H1 (cell line): Measurements from ENCODE around the gene MPIG6B. TPM values are rescaled to one million over a fixed set of nuclear protein-coding genes. Genes with fewer than 3 reads are reported as not detected.

Experiments used
- CTCF ChIA-PET: fragments of 300-600 bp; sonication (Branson Sonifier 250); formaldehyde crosslinking; loops from one replicate; lab custom pipeline; 2021; ENCODE audit not compliant: partially characterized antibody; lab: Charles Lee
- POLR2A ChIA-PET: fragments of 300-600 bp; sonication (Branson Sonifier 250); formaldehyde crosslinking; loops from one replicate; lab custom pipeline; 2021; ENCODE audit warnings: inconsistent platforms; ENCODE audit not compliant: partially characterized antibody; lab: Charles Lee
- DNase-seq, 2 experiments: peaks; one replicate each; pipeline versions ENCODE4 v3.0.0 to v3.0.0-alpha.2; 2010 to 2022; ENCODE audit warnings: low spot score in 2 of 2, low read depth in 1 of 2, mixed read lengths in 1 of 2
- FAIRE-seq: peaks from 2 replicates; lab custom pipeline; 2011; peaks lifted over from hg19 to GRCh38; lab: Jason Lieb, UNC
- H2AFZ ChIP-seq: 2 replicates; pipeline ENCODE4 v1.8.1; 2012; ENCODE audit warnings: low read length, inconsistent platforms
- H2AK5ac ChIP-seq: 2 replicates; pipeline ENCODE4 v1.6.1; 2013; ENCODE audit warnings: low read depth, low read length
- H2BK120ac ChIP-seq: replicated peaks from 2 replicates; pipeline ENCODE3; 2013; ENCODE audit warnings: low read depth, low read length, inconsistent platforms
- H2BK12ac ChIP-seq: 2 replicates; pipeline ENCODE4 v1.6.1; 2013; ENCODE audit warnings: low read depth, low read length
- H2BK15ac ChIP-seq: 2 replicates; pipeline ENCODE4 v1.6.1; 2013; ENCODE audit warnings: low read length
- H2BK20ac ChIP-seq: 2 replicates; pipeline ENCODE4 v1.6.1; 2013; ENCODE audit warnings: low read length
- H2BK5ac ChIP-seq: 2 replicates; pipeline ENCODE4 v1.6.1; 2013; ENCODE audit warnings: low read depth, low read length
- H3K14ac ChIP-seq: 2 replicates; pipeline ENCODE4 v1.6.1; 2013; ENCODE audit warnings: inconsistent platforms; ENCODE audit not compliant: insufficient read length
- H3K18ac ChIP-seq: 2 replicates; pipeline ENCODE4 v1.6.1; 2013; ENCODE audit warnings: low read length; ENCODE audit errors: extremely low read depth
- H3K23ac ChIP-seq: 2 replicates; pipeline ENCODE4 v1.6.1; 2013; ENCODE audit warnings: inconsistent platforms; ENCODE audit not compliant: insufficient read length
- H3K23me2 ChIP-seq: 2 replicates; pipeline ENCODE4 v1.6.1; 2013; ENCODE audit warnings: low read depth, low read length
- H3K27ac ChIP-seq: 2 replicates; pipeline ENCODE4 v1.6.1; 2011; ENCODE audit warnings: low read depth, low read length, inconsistent platforms
- H3K27me3 ChIP-seq, 4 experiments: replicated peaks in 1 of 4; 1 replicate in 1 of 4; 2 replicates in 3 of 4; pipeline versions ENCODE4 v1.6.1 to v1.8.1; 2011 to 2013; ENCODE audit warnings: low read length in 3 of 4, mild to moderate bottlenecking in 3 of 4, inconsistent platforms in 2 of 4, mixed read lengths in 2 of 4, moderate library complexity in 1 of 4; ENCODE audit not compliant: control insufficient read depth in 3 of 4, insufficient read depth in 3 of 4; ENCODE audit errors: extremely low read depth in 1 of 4
- H3K36me3 ChIP-seq, 4 experiments: 2 replicates each; pipeline versions ENCODE4 v1.6.1 to v1.8.1; 2011 to 2013; ENCODE audit warnings: mild to moderate bottlenecking in 4 of 4, low read length in 3 of 4, moderate library complexity in 2 of 4, control low read depth in 1 of 4, inconsistent platforms in 1 of 4; ENCODE audit not compliant: insufficient read depth in 4 of 4, control insufficient read depth in 2 of 4
- H3K4ac ChIP-seq: replicated peaks from 2 replicates; pipeline ENCODE3; 2013; ENCODE audit warnings: low read length, low read depth, mixed read lengths, inconsistent platforms; ENCODE audit not compliant: insufficient read length
- H3K4me1 ChIP-seq, 4 experiments: replicated peaks in 1 of 4; 1 replicate in 1 of 4; 2 replicates in 3 of 4; pipeline versions ENCODE4 v1.6.1 to v1.8.1; 2011 to 2013; ENCODE audit warnings: low read length in 3 of 4, inconsistent platforms in 2 of 4, mixed read lengths in 1 of 4; ENCODE audit not compliant: insufficient read depth in 4 of 4, control insufficient read depth in 3 of 4
- H3K4me2 ChIP-seq, 2 experiments: 2 replicates each; pipeline versions ENCODE4 v1.6.1 to v1.8.1; 2011 to 2013; ENCODE audit warnings: low read depth in 2 of 2, low read length in 2 of 2, control low read depth in 1 of 2, inconsistent platforms in 1 of 2, mild to moderate bottlenecking in 1 of 2; ENCODE audit not compliant: insufficient read depth in 1 of 2
- H3K4me3 ChIP-seq, 4 experiments: fragments of 200-600, 300-600 bp in 1 of 4; sonication (generic), shearing (Covaris generic), sonication (Bioruptor Twin) in 1 of 4; 2 replicates each; pipeline versions ENCODE4 v1.5.1 to v1.8.1; 2011 to 2016; ENCODE audit warnings: low read length in 4 of 4, low read depth in 3 of 4, control low read depth in 2 of 4, inconsistent platforms in 2 of 4, mild to moderate bottlenecking in 2 of 4, mixed read lengths in 1 of 4, moderate library complexity in 1 of 4; ENCODE audit not compliant: insufficient read depth in 2 of 4; ENCODE audit errors: extremely low read depth in 1 of 4
- H3K56ac ChIP-seq: replicated peaks from 2 replicates; pipeline ENCODE3; 2013; ENCODE audit warnings: low read depth, mild to moderate bottlenecking, mixed read lengths, low read length, inconsistent platforms; ENCODE audit not compliant: insufficient read length
- H3K79me1 ChIP-seq: 2 replicates; pipeline ENCODE4 v1.6.1; 2013; ENCODE audit warnings: low read depth, low read length, control low read depth
- H3K79me2 ChIP-seq, 2 experiments: 2 replicates each; pipeline versions ENCODE4 v1.6.1 to v1.8.1; 2012 to 2013; ENCODE audit warnings: low read length in 2 of 2, mild to moderate bottlenecking in 2 of 2, inconsistent platforms in 1 of 2; ENCODE audit not compliant: insufficient read depth in 2 of 2, control insufficient read depth in 1 of 2
- H3K9ac ChIP-seq, 4 experiments: replicated peaks in 1 of 4; 1 replicate in 1 of 4; 2 replicates in 3 of 4; pipeline versions ENCODE4 v1.6.1 to v1.8.1; 2011 to 2013; ENCODE audit warnings: low read depth in 3 of 4, low read length in 3 of 4, control low read depth in 2 of 4, mild to moderate bottlenecking in 2 of 4, moderate library complexity in 2 of 4, inconsistent platforms in 1 of 4; ENCODE audit errors: extremely low read depth in 1 of 4
- H3K9me3 ChIP-seq, 2 experiments: 2 replicates each; pipeline versions ENCODE4 v1.6.1 to v1.8.1; 2012 to 2013; ENCODE audit warnings: mild to moderate bottlenecking in 2 of 2, moderate library complexity in 2 of 2, control low read depth in 1 of 2, inconsistent platforms in 1 of 2, low read depth in 1 of 2, low read length in 1 of 2, mixed read lengths in 1 of 2; ENCODE audit not compliant: insufficient read depth in 2 of 2
- H4K20me1 ChIP-seq, 2 experiments: replicated peaks in 1 of 2; 2 replicates each; pipeline versions ENCODE3 to v1.8.1; 2011 to 2013; ENCODE audit warnings: inconsistent platforms in 2 of 2, low read length in 2 of 2, mild to moderate bottlenecking in 1 of 2; ENCODE audit not compliant: insufficient read depth in 2 of 2, control insufficient read depth in 1 of 2
- H4K5ac ChIP-seq: 2 replicates; pipeline ENCODE4 v1.6.1; 2013; ENCODE audit warnings: low read length, low read depth, mixed read lengths, inconsistent platforms; ENCODE audit not compliant: insufficient read length
- H4K8ac ChIP-seq: 2 replicates; pipeline ENCODE4 v1.8.0; 2013; ENCODE audit warnings: mild to moderate bottlenecking, moderate library complexity, low read length, inconsistent platforms; ENCODE audit not compliant: insufficient read depth; ENCODE audit errors: extremely low read depth
- H4K91ac ChIP-seq: replicated peaks from 2 replicates; pipeline ENCODE3; 2013; ENCODE audit warnings: low read length, mixed read lengths, inconsistent platforms; ENCODE audit not compliant: insufficient read length
- CTCF ChIP-seq, 3 experiments: IDR thresholded peaks; 1 replicate in 2 of 3; 2 replicates in 1 of 3; pipeline versions ENCODE4 v1.5.1 to v1.6.1; 2011; ENCODE audit warnings: low read length in 3 of 3, mild to moderate bottlenecking in 3 of 3, inconsistent platforms in 2 of 3, low read depth in 1 of 3, moderate library complexity in 1 of 3; ENCODE audit not compliant: insufficient read depth in 1 of 3; ENCODE audit errors: control extremely low read depth in 1 of 3
- EP300 ChIP-seq, 2 experiments: IDR thresholded peaks; 1 replicate in 1 of 2; 2 replicates in 1 of 2; pipeline ENCODE4 v1.6.1; 2011 to 2012; ENCODE audit warnings: low read depth in 2 of 2, low read length in 2 of 2, mild to moderate bottlenecking in 2 of 2, borderline replicate concordance in 1 of 2, inconsistent platforms in 1 of 2, moderate library complexity in 1 of 2
- GABPA ChIP-seq: IDR thresholded peaks from 2 replicates; pipeline ENCODE4 v1.6.1; 2011; ENCODE audit warnings: mild to moderate bottlenecking, low read length, moderate library complexity, borderline replicate concordance; ENCODE audit not compliant: insufficient read depth
- GTF2F1 ChIP-seq: IDR thresholded peaks from 2 replicates; pipeline ENCODE4 v1.6.1; 2012; ENCODE audit warnings: low read depth, low read length, improper control_type of control experiment, borderline replicate concordance
- NRF1 ChIP-seq: IDR thresholded peaks from 2 replicates; pipeline ENCODE4 v1.6.1; 2011; ENCODE audit warnings: mild to moderate bottlenecking, low read depth, low read length, improper control_type of control experiment
- POLR2AphosphoS5 ChIP-seq: IDR thresholded peaks from 2 replicates; pipeline ENCODE4 v1.6.1; 2011; ENCODE audit warnings: low read depth, low read length
- RFX5 ChIP-seq: IDR thresholded peaks from 2 replicates; pipeline ENCODE4 v1.6.1; 2011; ENCODE audit warnings: low read depth, low read length, improper control_type of control experiment, borderline replicate concordance
- SIN3A ChIP-seq, 2 experiments: IDR thresholded peaks in 1 of 2; conservative IDR thresholded peaks in 1 of 2; 2 replicates each; pipeline ENCODE4 v1.6.1; 2011 to 2012; ENCODE audit warnings: low read length in 2 of 2, improper control_type of control experiment in 1 of 2, low read depth in 1 of 2, mild to moderate bottlenecking in 1 of 2
- TAF1 ChIP-seq: IDR thresholded peaks from 2 replicates; pipeline ENCODE4 v1.6.1; 2011; ENCODE audit warnings: mild to moderate bottlenecking, low read depth, low read length
- WGBS, 2 experiments: shearing (Covaris generic) in 1 of 2; methylation state at CpG; one replicate each; pipeline versions ENCODE4 v1.1.6 to v1.1.7; 2013 to 2015; ENCODE audit warnings: low lambda C conversion rate in 2 of 2, mixed read lengths in 2 of 2, inconsistent platforms in 1 of 2, low coverage in 1 of 2, missing lambda C conversion rate in 1 of 2; ENCODE audit not compliant: insufficient replicate concordance in 2 of 2, insufficient coverage in 1 of 2, insufficient read length in 1 of 2; ENCODE audit errors: extremely low coverage in 1 of 2, missing lambda C conversion rate in 1 of 2; 5-methylcytosine and 5-hydroxymethylcytosine counted together
- polyA plus RNA-seq, 7 experiments: library from polyadenylated mRNA; depleted of rRNA in 3 of 7; stranded (reverse) in 5 of 7; unstranded in 2 of 7; fragments of >200 nt in 5 of 7; fragments of 200-250 nt in 2 of 7; gene quantifications; 1 replicate in 5 of 7; 2 replicates in 1 of 7; 4 replicates in 1 of 7; pipeline versions ENCODE4 v1.2.1 to v1.2.3, GENCODE V29; 2011 to 2013; ENCODE audit warnings: missing spikeins in 2 of 7, mixed read lengths in 2 of 7
- total RNA-seq: library from RNA; stranded (reverse); fragmentation: NEBNext Ultra II Directional; extraction: Animal tissue kit (Norgen Biotek cat#: 25700); gene quantifications from 2 replicates; pipeline ENCODE4 v1.2.1, GENCODE V29; 2021

The MPIG6B gene
- total and polyA plus RNA-seq, 2 of the 8 experiments (the other 6 are each of a cell fraction or from before 2014, with no cell fraction given): 0.18 TPM; not detected in 1

- POLR2A ChIA-PET: interaction anchor here (0.6 to 4.2 kb wide), 9 partner anchors 8 to 104 kb away, joined by 3 to 57 read pairs (median 5); partner anchors contain the start of genes GPANK1, HSPA1B, MPIG6B and MSH5
- TF ChIP-seq CTCF (IDR thresholded peaks at IDR 0.05; ENCODE audit: control extremely low read depth in 1 of 3, insufficient read depth in 1 of 3, low read depth in 1 of 3, low read length in 3 of 3): no peak
- no peak for TF ChIP-seq POLR2AphosphoS5
- TF ChIP-seq GTF2F1: no peak
- no peak for TF ChIP-seq GABPA
- TF ChIP-seq NRF1: no peak
- TF ChIP-seq RFX5: no peak
- TF ChIP-seq SIN3A (conservative IDR thresholded peaks at IDR 0.05 in 1 of 2, IDR thresholded peaks at IDR 0.05 in 1 of 2; ENCODE audit: low read depth in 1 of 2, low read length in 2 of 2): no peak
- TF ChIP-seq TAF1: no peak
- no peak for TF ChIP-seq EP300 (IDR thresholded peaks at IDR 0.05; ENCODE audit: borderline replicate concordance in 1 of 2, low read depth in 2 of 2, low read length in 2 of 2)
Observed at GRCh38 chr6:31732029-31732428, 8.9 kb downstream of the MPIG6B start.

More at GRCh38 chr6:31732029-31732428, 8.9 kb downstream of the MPIG6B start:
- no peak overlapping the region for H4K5ac ChIP-seq
- H3K36me3 ChIP-seq: peaks cover 10 to 37% (median 29%) of the 10 kb centered on the region in 4 experiments
- no peak overlapping the region for H3K4me2 ChIP-seq
- H3K79me1 ChIP-seq: peaks cover 11% of the 10 kb centered on the region; the same call in 1 of the 2 replicates
- no peak overlapping the region for H3K18ac ChIP-seq
- no peak overlapping the region for H2BK12ac ChIP-seq
- no peaks in the 10 kb centered on the region for H3K9me3 ChIP-seq
- no peak for FAIRE-seq
- no peak overlapping the region for H2BK15ac ChIP-seq
- no peak overlapping the region for H3K4ac ChIP-seq
- no peak overlapping the region for H2BK20ac ChIP-seq
- DNase-seq: no peak
- H3K4me1 ChIP-seq: peaks cover 15 to 24% (median 16%) of the 10 kb centered on the region in 4 experiments
- H3K27me3 ChIP-seq: no peaks in the 10 kb centered on the region
- no peak overlapping the region for H2AK5ac ChIP-seq
- no peak overlapping the region for H2BK5ac ChIP-seq
- peaks cover 19% of the 10 kb centered on the region for H3K23me2 ChIP-seq
- no peak overlapping the region for H2AFZ ChIP-seq
- no peak overlapping the region for H4K91ac ChIP-seq
- no peak overlapping the region; a peak in 2 of 7 replicates for H3K9ac ChIP-seq
- H4K20me1 ChIP-seq: peaks cover 4 to 5% of the 10 kb centered on the region in 2 experiments
- CTCF ChIA-PET: interaction anchor here (0.6 to 3.1 kb wide), 7 partner anchors 33 to 64 kb away, joined by 3 to 12 read pairs (median 4); partner anchors contain the start of gene VARS1
- no peak overlapping the region for H2BK120ac ChIP-seq
- peaks cover 0 to 26% of the 10 kb centered on the region in 2 experiments; a peak in 2 of 4 replicates for H3K79me2 ChIP-seq
- no peak overlapping the region for H3K27ac ChIP-seq
- H3K14ac ChIP-seq: no peak overlapping the region
- no peak overlapping the region for H3K23ac ChIP-seq
- H4K8ac ChIP-seq: no peak overlapping the region
- 93% methylated on average over 3 of the region's 3 CpGs; no CpG with 5 or more reads in 1 of the 2 experiments for WGBS, 2 experiments
- H3K56ac ChIP-seq: no peak overlapping the region
- H3K4me3 ChIP-seq: no peak overlapping the region
